Stimulated activated CD4-positive, alpha-beta T cell treated with anti-CD3 and anti-CD28 coated beads, Interleukin-4, amount 100 ng/mL, for 4 hours (primary cell): ENCODE measurements around the gene ZFC3H1.

ENCODE experiments used
- DNase-seq, 2 experiments: peaks; one replicate each; pipeline ENCODE4 v3.0.0-alpha.2; 2020

The ZFC3H1 gene

DNA sequence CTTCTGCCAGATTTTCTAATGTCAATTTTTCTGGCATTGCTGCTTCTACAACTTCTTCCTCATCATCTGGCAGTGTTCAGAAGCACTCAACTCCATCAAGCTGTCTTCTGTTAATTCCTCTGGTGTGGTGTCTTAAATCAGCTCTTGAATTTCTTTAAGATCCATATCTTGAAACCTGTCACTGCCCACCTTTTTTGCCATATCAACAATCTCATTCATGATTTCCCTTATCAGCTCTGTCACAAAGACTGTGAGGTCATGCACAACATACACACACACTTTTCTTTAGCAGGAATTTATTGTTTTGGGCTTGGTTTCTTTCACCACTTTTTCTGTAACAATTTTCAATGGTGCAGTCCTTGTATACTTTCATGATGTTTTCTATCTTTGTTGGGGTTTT, 7.7 kb upstream of the ZFC3H1 start:
- DNase-seq = no peak

DNA sequence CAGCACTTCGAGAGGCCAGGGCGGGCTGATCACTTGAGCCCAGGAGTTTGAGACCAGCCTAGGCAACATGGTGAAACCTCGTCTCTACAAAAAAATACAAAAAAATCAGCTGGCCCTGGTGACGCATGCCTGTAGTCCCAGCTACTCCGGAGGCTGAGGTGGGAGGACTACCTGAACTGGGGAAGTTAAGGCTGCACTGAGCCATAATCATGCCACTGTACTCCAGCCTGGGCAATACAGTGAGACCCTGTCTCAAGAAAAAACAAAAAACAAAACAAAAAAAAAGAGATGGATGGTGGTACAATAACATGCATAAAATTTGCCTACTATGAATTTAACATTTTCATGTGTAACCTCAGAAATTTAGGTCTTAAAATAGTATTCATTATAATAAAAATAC, 2.6 kb upstream of the ZFC3H1 start:
- DNase-seq = no peak

DNA sequence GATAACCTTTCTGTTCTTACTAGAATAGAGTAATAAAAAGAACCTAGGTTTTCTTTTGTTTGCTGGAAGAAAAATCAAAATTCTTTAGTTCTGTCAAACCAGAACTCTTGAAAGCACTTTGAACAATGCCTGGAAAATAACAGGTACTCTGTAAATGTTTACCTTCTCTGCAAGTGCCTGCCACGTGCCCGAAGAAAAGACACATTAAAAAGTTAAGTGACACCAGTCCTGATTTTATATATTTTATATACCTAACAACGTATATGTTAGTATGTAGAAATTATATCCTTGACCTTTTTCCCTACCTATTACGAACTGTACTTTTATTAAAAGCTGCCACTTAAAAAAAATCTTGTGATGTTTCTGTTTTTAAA, 1.4 kb upstream of the ZFC3H1 start:
- no peak for DNase-seq

- DNase-seq = no peak
Observed at GRCh38 chr12:71664411-71665089, 902 bp upstream of the ZFC3H1 start.

GRCh38 chr12:71662849-71663560, 643 bp downstream of the ZFC3H1 start:
- peak; percentile 63 to 77 for DNase-seq

DNA sequence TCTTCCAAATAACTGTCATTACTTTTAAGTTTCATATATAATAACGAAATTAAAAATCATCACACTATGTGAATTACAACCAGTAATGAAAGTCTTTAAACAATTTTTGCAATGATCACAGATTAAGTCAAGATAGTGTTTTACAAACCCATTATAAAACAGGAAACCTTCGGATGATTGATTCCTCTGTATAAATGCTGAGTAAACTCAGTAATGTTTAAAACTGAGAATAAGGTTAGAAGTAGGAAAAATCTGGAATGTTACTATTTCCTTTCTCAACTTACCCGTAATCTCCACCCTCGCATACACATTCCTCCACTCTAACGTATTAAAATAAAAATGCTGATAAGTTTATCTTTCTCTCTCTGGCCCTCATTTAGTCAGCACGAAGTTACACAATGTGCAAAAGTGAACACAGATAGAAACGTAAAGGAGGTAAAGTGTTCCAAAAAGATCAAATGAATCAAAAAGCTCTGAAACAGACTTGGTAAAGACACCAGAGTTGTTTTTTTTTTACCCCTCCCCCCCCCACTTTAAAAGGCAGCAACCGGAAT, 1.6 kb downstream of the ZFC3H1 start:
- no peak for DNase-seq

DNA sequence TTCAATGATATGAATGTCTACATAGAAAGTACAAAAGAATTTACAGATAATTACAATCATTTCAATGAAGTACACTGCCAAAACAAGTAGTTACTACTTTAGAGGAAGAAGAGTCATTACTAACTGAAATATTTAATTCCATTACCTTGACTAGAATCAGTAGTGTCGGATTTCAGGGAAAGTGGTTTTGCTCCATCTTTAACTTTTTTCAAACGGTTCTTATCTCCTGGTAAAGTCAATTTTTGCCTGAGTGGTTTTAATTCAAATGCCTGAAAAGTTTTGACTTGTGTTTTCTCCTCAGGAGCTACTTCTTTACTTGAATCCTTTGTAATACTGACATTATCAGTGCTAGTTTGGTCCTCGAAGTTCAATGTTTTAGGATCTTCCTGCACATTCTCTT, 6.9 kb downstream of the ZFC3H1 start:
- no peak for DNase-seq

DNA sequence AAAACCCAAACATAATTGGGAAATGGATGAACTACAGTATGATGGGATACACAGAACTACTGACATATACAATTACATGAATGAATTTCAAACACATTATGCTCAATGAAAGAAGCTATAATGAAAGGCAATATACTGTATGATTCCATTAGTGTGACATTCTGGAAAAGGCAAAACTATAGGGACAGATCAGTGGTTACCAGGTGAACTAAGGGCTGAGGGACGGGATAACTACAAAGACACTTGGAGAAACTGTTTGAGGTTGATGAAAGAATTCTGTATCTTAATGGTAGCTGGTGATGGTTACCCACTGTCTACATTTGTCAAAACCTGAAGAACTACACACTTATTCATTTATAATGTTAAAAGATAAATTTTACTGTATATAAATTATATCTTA, 7.7 kb downstream of the ZFC3H1 start:
- no peak for DNase-seq

GRCh38 chr12:71655495-71655894, 8.2 kb downstream of the ZFC3H1 start:
- no peak for DNase-seq

- no peak for DNase-seq
Observed at GRCh38 chr12:71654200-71654599, 9.4 kb downstream of the ZFC3H1 start.

DNA sequence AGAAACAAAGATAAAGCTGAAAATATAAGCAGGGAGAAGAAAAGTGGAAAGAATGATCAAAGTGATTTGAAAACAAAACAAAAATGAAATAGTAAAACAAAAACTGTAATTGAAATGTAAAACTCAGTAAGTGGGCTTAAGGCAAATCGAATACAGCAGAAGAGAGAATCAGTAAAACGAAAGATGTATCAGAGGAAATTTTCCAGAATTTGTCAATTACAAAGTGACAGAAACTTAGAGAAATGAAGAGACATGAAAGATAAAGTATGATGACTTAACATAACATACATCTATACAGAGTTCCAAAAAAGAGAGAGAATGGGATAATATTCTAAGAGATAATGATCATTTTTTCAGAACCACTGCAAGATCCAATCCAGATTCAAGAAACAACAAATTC, 10.5 kb downstream of the ZFC3H1 start:
- DNase-seq = no peak

DNA sequence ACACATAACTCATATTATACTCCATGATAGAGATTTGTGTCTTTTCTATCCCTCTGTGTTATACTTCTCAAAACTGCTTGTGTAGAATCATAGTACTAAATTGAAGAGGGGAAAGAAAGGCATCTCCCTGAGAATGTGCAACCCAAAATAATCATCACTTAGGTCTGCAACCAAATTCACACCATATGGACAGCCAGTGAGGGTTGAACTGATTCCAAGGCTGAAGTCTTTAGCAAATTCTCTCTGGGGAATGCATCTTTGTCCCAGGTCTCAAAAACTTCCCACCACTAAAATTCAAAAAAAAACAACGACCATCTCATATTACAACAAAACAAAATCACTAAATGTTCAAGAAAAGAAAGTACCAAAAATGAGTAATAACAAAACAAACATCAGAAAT, 11.0 kb downstream of the ZFC3H1 start:
- no peak for DNase-seq

- no peak for DNase-seq
Observed at GRCh38 chr12:71649401-71649800, 14.2 kb downstream of the ZFC3H1 start.

GRCh38 chr12:71648537-71648936, 15.1 kb downstream of the ZFC3H1 start:
- DNase-seq = no peak

DNA sequence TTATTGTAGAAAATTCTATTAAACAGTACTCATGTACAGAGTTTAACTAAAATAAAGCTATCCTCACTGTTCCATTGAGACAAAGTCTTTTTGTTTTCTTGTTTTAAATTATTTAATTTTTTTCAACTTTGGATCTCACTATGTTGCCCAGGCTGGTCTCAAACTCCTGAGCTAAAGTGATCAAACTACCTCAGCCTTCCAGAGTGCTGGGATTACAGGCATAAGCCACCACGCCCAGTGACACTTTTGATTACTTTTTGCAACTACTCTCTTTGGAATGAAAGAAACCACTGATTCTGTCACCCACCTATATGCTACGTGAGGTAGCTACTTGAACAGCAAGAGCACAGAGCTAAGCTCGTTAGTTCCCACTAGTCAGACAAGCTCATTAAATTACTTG, 17.1 kb downstream of the ZFC3H1 start:
- DNase-seq = no peak

DNA sequence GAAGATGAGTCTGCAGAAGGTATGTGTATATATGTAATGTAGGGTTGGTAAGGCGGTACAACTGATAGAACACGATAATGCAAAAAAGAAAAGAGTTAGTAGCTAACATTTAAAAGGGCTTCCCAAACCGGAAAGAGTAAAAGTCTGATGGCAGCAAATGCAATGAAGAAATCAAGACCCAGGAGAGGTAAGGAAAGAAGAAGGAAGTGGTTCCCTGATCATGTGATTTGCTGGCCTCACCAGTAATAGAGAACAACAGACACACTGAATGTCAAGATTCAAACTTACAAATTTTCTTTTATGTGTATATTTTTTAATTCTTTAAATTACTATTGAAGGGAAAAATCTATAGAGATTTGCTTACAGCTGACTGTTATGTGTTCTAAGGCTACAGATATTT, 18.4 kb downstream of the ZFC3H1 start:
- no peak for DNase-seq

DNA sequence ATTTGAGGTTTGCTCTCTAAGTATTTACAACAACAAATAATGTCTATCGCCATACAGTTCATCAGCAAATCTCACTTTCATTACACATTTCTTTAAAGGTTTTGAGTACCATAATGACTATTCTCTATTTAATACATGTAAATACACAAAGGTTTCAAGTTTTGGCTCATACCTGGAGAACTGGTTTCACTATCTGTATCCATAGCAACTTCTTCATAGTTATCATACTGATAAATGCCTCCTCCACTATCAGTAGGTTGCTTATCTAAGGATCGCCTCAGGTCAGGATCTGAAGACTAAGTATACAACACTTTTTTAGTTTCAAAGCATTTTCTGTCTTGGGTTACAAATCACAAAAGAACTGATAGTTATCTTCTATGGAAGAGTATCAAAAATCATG, 21.4 kb downstream of the ZFC3H1 start:
- DNase-seq = no peak

GRCh38 chr12:71641390-71641789, 22.3 kb downstream of the ZFC3H1 start:
- DNase-seq = no peak

GRCh38 chr12:71640316-71640715, 23.3 kb downstream of the ZFC3H1 start:
- no peak for DNase-seq

GRCh38 chr12:71639341-71639760, 24.3 kb downstream of the ZFC3H1 start:
- no peak for DNase-seq

DNA sequence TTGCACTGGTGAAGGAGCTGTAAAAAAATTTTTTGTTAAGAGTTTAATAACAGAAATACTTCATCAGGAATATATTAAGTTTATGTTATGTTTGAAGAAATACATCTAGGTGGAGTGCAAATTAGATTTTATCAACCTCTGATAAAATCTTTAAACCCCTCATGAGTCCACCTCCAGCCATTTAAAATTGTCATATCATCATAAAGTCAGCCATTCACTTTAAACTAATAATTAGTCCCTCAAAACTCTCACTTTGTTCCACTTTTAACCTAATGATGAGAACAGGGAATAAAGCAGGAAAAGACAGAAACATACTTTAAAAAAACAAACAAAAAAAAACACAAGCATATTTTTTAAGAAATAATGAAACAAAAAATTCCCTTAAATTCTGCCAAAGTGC, 25.1 kb downstream of the ZFC3H1 start:
- DNase-seq = no peak

GRCh38 chr12:71636704-71637115, 26.9 kb downstream of the ZFC3H1 start:
- DNase-seq = no peak

- DNase-seq = no peak
Observed at GRCh38 chr12:71627438-71628002, 36.1 kb downstream of the ZFC3H1 start.

DNA sequence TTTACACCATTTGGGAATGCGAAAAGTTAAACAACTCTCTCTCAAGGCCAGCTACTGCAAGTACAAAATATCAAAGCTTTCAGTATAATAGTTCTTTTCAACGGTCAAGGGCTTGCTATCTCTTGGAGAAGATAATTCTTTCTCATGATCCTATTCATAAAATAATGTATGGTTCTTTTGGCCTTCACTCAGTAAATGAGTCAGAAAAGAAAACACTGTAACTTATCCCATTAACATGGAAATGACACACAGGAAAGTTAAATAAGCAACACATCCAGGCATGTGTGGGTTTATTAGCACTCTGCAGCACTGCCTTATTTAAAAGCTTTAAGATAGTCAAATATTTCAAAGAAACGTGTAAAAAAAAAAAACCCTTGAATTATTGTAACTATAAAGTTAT, 36.9 kb downstream of the ZFC3H1 start:
- DNase-seq = no peak
